ENCODE data around the gene LSM6.

The LSM6 gene

GRCh38 chr4:146214238-146214637, 38.7 kb downstream of the LSM6 start, which contains the start of gene REELD1:
REELD1 (plus strand) TSS chr4:146214538; CDS start chr4:146216953, 2,415 bp downstream.
- ChIA-PET CTCF (interaction anchor here (0.6 to 2.0 kb wide), 2 partner anchors 10 to 407 kb away, joined by 3 to 6 read pairs; no protein-coding TSS in a partner anchor), POLR2A (no interaction called here)
- no peaks in the 10 kb centered on the region for H3K4me1 ChIP-seq (ENCODE audit: control insufficient read depth, insufficient read depth, low read length)
- no peak within 1 kb of the TSS for H3K4me3 ChIP-seq (ENCODE audit: low read depth, low read length)
- no peaks in the 10 kb centered on the region for H3K9me3 ChIP-seq (ENCODE audit: control insufficient read depth, insufficient read depth, low read depth, low read length)
- H3K36me3 ChIP-seq (ENCODE audit: control insufficient read depth in 2 of 2, insufficient read depth in 1 of 2, low read length in 2 of 2) = no peaks in the 10 kb centered on the region
- TF ChIP-seq ELK4 (IDR thresholded peaks at IDR 0.05; ENCODE audit: borderline replicate concordance, low read depth, low read length) = no peak
- no peak for TF ChIP-seq YY1 (tag by site-specific recombination; IDR thresholded peaks at IDR 0.05)
- TF ChIP-seq KLF17 (tag by site-specific recombination; IDR thresholded peaks at IDR 0.05) = no peak
- TF ChIP-seq HOXC10 (CRISPR knock-in tag; IDR thresholded peaks at IDR 0.05) = no peak
- TF ChIP-seq ZNF571 (tag by site-specific recombination; IDR thresholded peaks at IDR 0.05) = no peak
- TF ChIP-seq ZBTB11 (tag by site-specific recombination; conservative IDR thresholded peaks at IDR 0.05; ENCODE audit: low read depth) = no peak
- no peak for TF ChIP-seq SP3 (tag by site-specific recombination; IDR thresholded peaks at IDR 0.05)
- no peak for TF ChIP-seq ZSCAN16 (tag by site-specific recombination; IDR thresholded peaks at IDR 0.05)
- TF ChIP-seq ZNF530 (tag by site-specific recombination; IDR thresholded peaks at IDR 0.05; ENCODE audit: low read depth) = no peak
- TF ChIP-seq ZBTB8A (tag by site-specific recombination; IDR thresholded peaks at IDR 0.05) = no peak
- TF ChIP-seq ZNF174 (tag by site-specific recombination; IDR thresholded peaks at IDR 0.05) = no peak
- H3K27ac ChIP-seq (ENCODE audit: extremely low read depth, low read depth, low read length) = no peak within 1 kb of the TSS

- ChIA-PET POLR2A (no interaction called here), CTCF (no interaction called here)
- H3K9me3 ChIP-seq (ENCODE audit: control insufficient read depth, insufficient read depth, low read depth, low read length) = no peaks in the 10 kb centered on the region
- H3K27ac ChIP-seq (ENCODE audit: extremely low read depth, low read depth, low read length) = no peak overlapping the region
- H3K4me1 ChIP-seq (ENCODE audit: control insufficient read depth, insufficient read depth, low read length) = no peaks in the 10 kb centered on the region
- H3K36me3 ChIP-seq (ENCODE audit: control insufficient read depth in 2 of 2, insufficient read depth in 1 of 2, low read length in 2 of 2) = no peaks in the 10 kb centered on the region
- TF ChIP-seq ZFP41 (tag by site-specific recombination; IDR thresholded peaks at IDR 0.05; ENCODE audit: borderline replicate concordance) (no peak), ZNF596 (tag by site-specific recombination; IDR thresholded peaks at IDR 0.05) (no peak), ZNF776 (tag by site-specific recombination; IDR thresholded peaks at IDR 0.05; ENCODE audit: borderline replicate concordance) (no peak), ZNF610 (tag by site-specific recombination; IDR thresholded peaks at IDR 0.05; ENCODE audit: borderline replicate concordance) (no peak), ZNF155 (tag by site-specific recombination; IDR thresholded peaks at IDR 0.05) (no peak), GLIS2 (tag by site-specific recombination; IDR thresholded peaks at IDR 0.05) (no peak), ZNF473 (tag by site-specific recombination; IDR thresholded peaks at IDR 0.05) (no peak)
- no peak overlapping the region for H3K4me3 ChIP-seq (ENCODE audit: low read depth, low read length)
These were observed 46.8 kb downstream of the LSM6 start for GRCh38 chr4:146222313-146222712.
